OCI-LY7 (cell line): ENCODE data around the gene MNDA. TPM values are rescaled to one million over a fixed set of nuclear protein-coding genes. Genes with fewer than 3 reads are reported as not detected.

ENCODE experiments used
- BruUV-seq: library from RNA; stranded (reverse); fragments of 400-500 nt; replicated peaks from 2 replicates; lab custom pipeline; 2021; lab: Mats Ljungman, UMichigan
- CTCF ChIA-PET: fragments of 300-600 bp; sonication (Branson Sonifier 250); formaldehyde crosslinking; loops from one replicate; lab custom pipeline; 2022; ENCODE audit warnings: antibody characterized with exemption; ENCODE audit not compliant: unreplicated experiment; lab: Charles Lee
- POLR2A ChIA-PET: fragments of 300-600 bp; sonication (Branson Sonifier 250); formaldehyde crosslinking; loops from one replicate; lab custom pipeline; 2022; ENCODE audit warnings: antibody characterized with exemption; lab: Charles Lee
- DNase-seq: peaks from one replicate; pipeline ENCODE4 v3.0.0-alpha.2; 2015; ENCODE audit warnings: low spot score
- H2AFZ ChIP-seq: fragments of 200-600 bp; sonication (generic), shearing (Covaris generic); 2 replicates; pipeline ENCODE4 v1.6.1; 2014; ENCODE audit warnings: mild to moderate bottlenecking, antibody characterized with exemption, low read length, moderate library complexity
- H3K27ac ChIP-seq: fragments of 200-600 bp; sonication (generic); 2 replicates; pipeline ENCODE4 v1.5.1; 2014; ENCODE audit warnings: mixed run types, low read depth, mild to moderate bottlenecking, moderate library complexity, low read length, inconsistent platforms; ENCODE audit not compliant: poor library complexity, severe bottlenecking
- H3K36me3 ChIP-seq: fragments of 200-600 bp; sonication (generic); 2 replicates; pipeline ENCODE4 v1.6.1; 2014; ENCODE audit warnings: mild to moderate bottlenecking, antibody characterized with exemption, low read length, moderate library complexity, mixed read lengths; ENCODE audit not compliant: insufficient read depth
- H3K4me1 ChIP-seq: fragments of 200-600 bp; sonication (generic); 2 replicates; pipeline ENCODE4 v1.5.1; 2014; ENCODE audit warnings: mild to moderate bottlenecking, low read length; ENCODE audit not compliant: insufficient read depth, poor library complexity, severe bottlenecking
- H3K4me2 ChIP-seq: fragments of 200-600 bp; sonication (generic); 2 replicates; pipeline ENCODE4 v1.6.1; 2014; ENCODE audit warnings: mild to moderate bottlenecking, low read length
- H3K4me3 ChIP-seq: fragments of 200-600 bp; sonication (generic); 2 replicates; pipeline ENCODE4 v1.5.1; 2014; ENCODE audit warnings: mild to moderate bottlenecking, low read depth, low read length; ENCODE audit not compliant: poor library complexity, severe bottlenecking
- H3K79me2 ChIP-seq: fragments of 200-600 bp; sonication (generic); 2 replicates; pipeline ENCODE4 v1.6.1; 2016; ENCODE audit warnings: low read depth, mild to moderate bottlenecking, low read length, moderate library complexity, mixed read lengths; ENCODE audit not compliant: insufficient read depth
- H3K9me2 ChIP-seq: fragments of 200-600 bp; sonication (generic); 2 replicates; pipeline ENCODE4 v1.6.1; 2016; ENCODE audit warnings: mild to moderate bottlenecking, low read length, mixed read lengths; ENCODE audit not compliant: insufficient read depth
- H3K9me3 ChIP-seq: fragments of 200-600 bp; sonication (generic); 2 replicates; pipeline ENCODE4 v1.6.1; 2014; ENCODE audit warnings: mild to moderate bottlenecking, mixed run types, low read length, mixed read lengths
- H4K20me1 ChIP-seq: fragments of 200-600 bp; sonication (generic); 2 replicates; pipeline ENCODE4 v1.6.1; 2014; ENCODE audit warnings: mild to moderate bottlenecking, antibody characterized with exemption, low read length, moderate library complexity, mixed read lengths; ENCODE audit not compliant: insufficient read depth
- CTCF ChIP-seq: fragments of 200-600 bp; sonication (generic); conservative IDR thresholded peaks from 2 replicates; pipeline ENCODE4 v1.5.1; 2014; ENCODE audit warnings: mild to moderate bottlenecking, antibody characterized with exemption, low read length, moderate library complexity, mixed read lengths
- EZH2phosphoT487 ChIP-seq: fragments of 200-600 bp; sonication (generic); IDR thresholded peaks from 2 replicates; pipeline ENCODE4 v1.6.1; 2018; ENCODE audit warnings: low read depth, borderline replicate concordance, mild to moderate bottlenecking, mixed run types, antibody characterized with exemption, low read length, moderate library complexity, mixed read lengths
- intact Hi-C: fragments of 100-400 bp; cut with micrococcal nuclease; formaldehyde crosslinking; loops from one replicate; pipeline ENCODE4 v1.10.0; 2022; ENCODE audit not compliant: unreplicated experiment
- total RNA-seq, 2 experiments: library from RNA; depleted of rRNA in 1 of 2; stranded (reverse); fragments of >200 nt in 1 of 2; shearing (Covaris generic) in 1 of 2; gene quantifications; 2 replicates each; pipeline ENCODE4 v1.2.3, GENCODE V29; 2014 to 2022

Gene MNDA
- total RNA-seq, 2 experiments from 2014 or later, result not detected

GRCh38 chr1:158798531-158798930 is 32.6 kb upstream of the MNDA start:
- intact Hi-C loops, result loop anchor here (2.0 to 5.0 kb wide), 2 partner anchors 200 to 274 kb away; no protein-coding TSS in a partner anchor
- CTCF ChIA-PET, result no interaction called here
- no peak for TF ChIP-seq EZH2phosphoT487
- peak; percentile 51; the same call in 1 of the 2 replicates for TF ChIP-seq CTCF
- no peak overlapping the region for H3K4me2 ChIP-seq
- no peaks in the 10 kb centered on the region for H4K20me1 ChIP-seq
- BruUV-seq, result no TSS peak
- no peaks in the 10 kb centered on the region for H3K9me2 ChIP-seq
- DNase-seq, result no peak
- no peaks in the 10 kb centered on the region for H3K36me3 ChIP-seq
- H3K4me3 ChIP-seq, result no peak overlapping the region
- no peaks in the 10 kb centered on the region for H3K4me1 ChIP-seq
- no peaks in the 10 kb centered on the region for H3K79me2 ChIP-seq
- no peak overlapping the region for H2AFZ ChIP-seq
- no peak overlapping the region for H3K27ac ChIP-seq
- no peaks in the 10 kb centered on the region for H3K9me3 ChIP-seq
- POLR2A ChIA-PET, result interaction anchor here (0.7 kb wide), 1 partner anchor 76 kb away, joined by 3 read pairs; no protein-coding TSS in a partner anchor

GRCh38 chr1:158799689-158800088 is 31.5 kb upstream of the MNDA start:
- no peak for DNase-seq
- Histone ChIP-seq H3K79me2 (no peaks in the 10 kb centered on the region), H2AFZ (no peak overlapping the region), H3K4me3 (no peak overlapping the region), H3K27ac (no peak overlapping the region), H4K20me1 (no peaks in the 10 kb centered on the region), H3K4me1 (no peaks in the 10 kb centered on the region), H3K9me2 (no peaks in the 10 kb centered on the region), H3K9me3 (no peaks in the 10 kb centered on the region), H3K36me3 (no peaks in the 10 kb centered on the region), H3K4me2 (no peak overlapping the region)
- POLR2A ChIA-PET, result no interaction called here
- no peak for TF ChIP-seq EZH2phosphoT487
- TF ChIP-seq CTCF, result no peak
- CTCF ChIA-PET, result no interaction called here
- intact Hi-C loops, result loop anchor here (2.0 to 5.0 kb wide), 2 partner anchors 199 to 273 kb away; no protein-coding TSS in a partner anchor
- no TSS peak for BruUV-seq

GRCh38 chr1:158800526-158800925 is 30.6 kb upstream of the MNDA start:
- Histone ChIP-seq H4K20me1 (no peaks in the 10 kb centered on the region), H3K27ac (no peak overlapping the region), H3K4me2 (no peak overlapping the region), H3K79me2 (no peaks in the 10 kb centered on the region), H3K9me3 (no peaks in the 10 kb centered on the region), H3K4me1 (no peaks in the 10 kb centered on the region), H3K36me3 (no peaks in the 10 kb centered on the region), H3K4me3 (no peak overlapping the region), H2AFZ (no peak overlapping the region), H3K9me2 (no peaks in the 10 kb centered on the region)
- no TSS peak for BruUV-seq
- no peak for TF ChIP-seq EZH2phosphoT487
- DNase-seq, result no peak
- CTCF ChIA-PET, result no interaction called here
- POLR2A ChIA-PET, result interaction anchor here (0.7 to 0.8 kb wide), 2 partner anchors 9 to 132 kb away, joined by 3 read pairs; no protein-coding TSS in a partner anchor
- intact Hi-C loops, result no loop called here
